HepG2 (cell line): ENCODE data around the gene TREML4.

Experiments
- EED ChIP-seq: sonication (generic); formaldehyde crosslinking; IDR thresholded peaks from 2 replicates; pipeline ENCODE4 v1.5.0; 2020; ENCODE audit warnings: mild to moderate bottlenecking, missing genetic modification reagents
- MEIS1 ChIP-seq: sonication (generic); formaldehyde crosslinking; IDR thresholded peaks from 2 replicates; pipeline ENCODE4 v1.9.0; 2021; ENCODE audit warnings: mild to moderate bottlenecking, missing genetic modification reagents, moderate library complexity, borderline replicate concordance
- ZMYM4 ChIP-seq: sonication (generic); formaldehyde crosslinking; IDR thresholded peaks from 2 replicates; pipeline ENCODE4 v1.8.1; 2023; ENCODE audit warnings: mild to moderate bottlenecking, missing genetic modification reagents
- TF ChIP-seq, protein P1 (sequence below): sonication (generic); formaldehyde crosslinking; IDR thresholded peaks from 2 replicates; pipeline ENCODE4 v1.4.0; 2020; ENCODE audit warnings: missing genetic modification reagents
- TF ChIP-seq, protein P2 (sequence below): sonication (generic); formaldehyde crosslinking; IDR thresholded peaks from 2 replicates; pipeline ENCODE4 v1.5.0; 2020; ENCODE audit warnings: mild to moderate bottlenecking, missing genetic modification reagents, moderate library complexity

GRCh38 chr6:41255110-41255509 lies 27.0 kb downstream of the TREML4 start:
- no peak for TF ChIP-seq EED (CRISPR knock-in tag)
- TF ChIP-seq, protein P1, sequence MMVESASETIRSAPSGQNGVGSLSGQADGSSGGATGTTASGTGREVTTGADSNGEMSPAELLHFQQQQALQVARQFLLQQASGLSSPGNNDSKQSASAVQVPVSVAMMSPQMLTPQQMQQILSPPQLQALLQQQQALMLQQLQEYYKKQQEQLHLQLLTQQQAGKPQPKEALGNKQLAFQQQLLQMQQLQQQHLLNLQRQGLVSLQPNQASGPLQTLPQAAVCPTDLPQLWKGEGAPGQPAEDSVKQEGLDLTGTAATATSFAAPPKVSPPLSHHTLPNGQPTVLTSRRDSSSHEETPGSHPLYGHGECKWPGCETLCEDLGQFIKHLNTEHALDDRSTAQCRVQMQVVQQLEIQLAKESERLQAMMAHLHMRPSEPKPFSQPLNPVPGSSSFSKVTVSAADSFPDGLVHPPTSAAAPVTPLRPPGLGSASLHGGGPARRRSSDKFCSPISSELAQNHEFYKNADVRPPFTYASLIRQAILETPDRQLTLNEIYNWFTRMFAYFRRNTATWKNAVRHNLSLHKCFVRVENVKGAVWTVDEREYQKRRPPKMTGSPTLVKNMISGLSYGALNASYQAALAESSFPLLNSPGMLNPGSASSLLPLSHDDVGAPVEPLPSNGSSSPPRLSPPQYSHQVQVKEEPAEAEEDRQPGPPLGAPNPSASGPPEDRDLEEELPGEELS (CRISPR knock-in tag): no peak
- no peak for TF ChIP-seq MEIS1 (CRISPR knock-in tag)
- TF ChIP-seq, protein P2, sequence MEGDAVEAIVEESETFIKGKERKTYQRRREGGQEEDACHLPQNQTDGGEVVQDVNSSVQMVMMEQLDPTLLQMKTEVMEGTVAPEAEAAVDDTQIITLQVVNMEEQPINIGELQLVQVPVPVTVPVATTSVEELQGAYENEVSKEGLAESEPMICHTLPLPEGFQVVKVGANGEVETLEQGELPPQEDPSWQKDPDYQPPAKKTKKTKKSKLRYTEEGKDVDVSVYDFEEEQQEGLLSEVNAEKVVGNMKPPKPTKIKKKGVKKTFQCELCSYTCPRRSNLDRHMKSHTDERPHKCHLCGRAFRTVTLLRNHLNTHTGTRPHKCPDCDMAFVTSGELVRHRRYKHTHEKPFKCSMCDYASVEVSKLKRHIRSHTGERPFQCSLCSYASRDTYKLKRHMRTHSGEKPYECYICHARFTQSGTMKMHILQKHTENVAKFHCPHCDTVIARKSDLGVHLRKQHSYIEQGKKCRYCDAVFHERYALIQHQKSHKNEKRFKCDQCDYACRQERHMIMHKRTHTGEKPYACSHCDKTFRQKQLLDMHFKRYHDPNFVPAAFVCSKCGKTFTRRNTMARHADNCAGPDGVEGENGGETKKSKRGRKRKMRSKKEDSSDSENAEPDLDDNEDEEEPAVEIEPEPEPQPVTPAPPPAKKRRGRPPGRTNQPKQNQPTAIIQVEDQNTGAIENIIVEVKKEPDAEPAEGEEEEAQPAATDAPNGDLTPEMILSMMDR: no peak
- no peak for TF ChIP-seq ZMYM4
